ENCODE measurements around the gene GRM5.
"Not testable (repeated sequence)": the region's sequence is repeated elsewhere in the genome, so short reads cannot be mapped to it uniquely, and the experiment has no call there.

GRM5 gene

GRCh38 chr11:88972210-88972609 lies 93.6 kb downstream of the GRM5 start:
- no peak for DNase-seq (ENCODE audit: low read depth in 2 of 2)

DNA sequence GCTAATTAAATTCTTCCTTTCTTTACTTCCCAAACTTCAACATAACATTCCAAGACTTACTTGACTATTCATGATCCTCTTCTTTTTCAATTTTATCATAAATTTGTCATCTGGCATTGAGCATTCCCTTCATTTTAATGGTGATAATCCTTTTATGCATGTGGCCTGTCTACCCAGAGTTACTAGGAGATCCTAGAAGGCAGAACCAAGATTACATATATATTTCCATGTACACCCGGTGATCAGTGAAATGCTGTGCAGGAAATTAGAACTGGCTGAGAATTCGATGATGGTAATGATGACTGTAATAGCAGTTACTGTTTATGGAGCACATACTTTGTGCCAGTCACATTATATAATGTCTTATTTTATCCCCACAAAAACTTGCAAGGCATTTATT lies 104.2 kb downstream of the GRM5 start:
- not testable (repeated sequence) for DNase-seq (ENCODE audit: low read depth in 2 of 2)

DNA sequence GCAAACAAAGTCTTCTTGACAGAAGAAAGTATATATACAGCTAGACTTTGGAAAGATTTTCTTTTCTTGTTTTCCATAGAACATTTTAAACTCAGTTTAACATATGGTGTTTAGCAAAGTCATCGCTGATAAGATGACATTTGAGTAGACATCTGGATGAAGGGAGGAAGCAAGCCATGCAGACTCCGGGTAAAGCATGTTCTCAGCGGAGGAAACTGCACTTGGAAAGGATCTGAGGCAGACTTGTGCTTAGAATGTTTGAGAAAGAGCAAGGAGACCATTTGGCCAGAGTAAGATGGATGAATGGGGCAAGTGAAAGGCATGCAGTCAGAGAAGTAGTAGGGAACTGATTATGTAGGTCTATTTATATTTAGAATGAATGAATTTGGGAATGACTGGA lies 105.9 kb downstream of the GRM5 start:
- DNase-seq (ENCODE audit: low read depth in 2 of 2), result not testable (repeated sequence)

DNA sequence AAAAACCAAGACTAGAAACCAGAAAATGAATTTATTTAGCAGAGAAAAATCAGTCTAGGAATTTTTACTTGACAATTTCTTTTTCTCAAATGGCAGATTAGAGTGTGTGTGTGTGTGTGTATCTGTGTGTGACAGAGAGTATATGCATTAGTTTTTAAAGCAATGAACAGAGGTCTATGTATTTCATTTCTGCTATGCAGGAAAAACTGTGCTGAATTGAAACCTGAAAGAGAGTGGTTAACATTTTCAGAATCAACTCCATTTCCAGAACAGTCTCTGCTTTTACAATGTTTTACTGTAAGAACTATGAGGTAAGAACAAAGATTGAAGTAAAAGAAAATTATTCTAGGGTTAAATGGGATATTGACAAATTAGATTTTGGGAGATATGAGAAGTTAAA lies 114.8 kb downstream of the GRM5 start:
- DNase-seq (ENCODE audit: low read depth in 2 of 2), result no peak

GRCh38 chr11:88948908-88949307 lies 116.9 kb downstream of the GRM5 start:
- not testable (repeated sequence) for DNase-seq (ENCODE audit: low read depth in 2 of 2)

DNA sequence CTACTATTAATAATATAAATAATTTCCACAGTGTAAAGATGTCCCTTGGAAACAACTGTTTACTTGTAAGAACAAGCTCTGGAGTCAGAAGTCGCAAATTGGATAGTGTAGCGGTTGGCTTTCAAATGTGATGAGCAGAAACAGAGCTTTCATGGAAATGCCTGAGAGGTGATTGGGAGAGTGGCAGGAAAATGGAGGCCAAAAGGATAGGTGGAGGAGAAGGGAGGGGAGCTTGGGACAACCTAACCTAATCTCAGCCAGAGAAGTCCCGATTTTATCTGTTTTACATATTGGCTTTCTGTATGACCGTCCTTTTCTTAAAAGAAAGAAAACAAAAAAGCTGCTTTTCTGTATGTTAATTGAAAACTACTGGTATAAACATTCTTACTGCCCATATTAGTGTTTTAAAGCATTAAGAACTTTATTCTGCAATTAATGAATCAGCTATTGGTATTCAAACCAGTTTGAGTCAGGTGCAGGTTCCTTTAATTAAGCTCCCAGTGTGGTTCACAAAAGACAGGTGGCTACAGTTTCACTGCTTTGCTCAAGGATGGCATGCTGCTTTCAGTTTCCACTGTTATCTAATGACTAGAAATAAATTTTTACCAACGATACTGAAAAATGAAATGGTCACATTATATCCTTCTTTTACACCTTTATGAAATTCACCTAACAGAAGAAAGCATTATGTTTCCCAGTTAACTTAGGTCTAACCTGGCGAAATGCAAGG lies 117.8 kb downstream of the GRM5 start:
- DNase-seq (ENCODE audit: low read depth in 2 of 2), result not testable (repeated sequence)

DNA sequence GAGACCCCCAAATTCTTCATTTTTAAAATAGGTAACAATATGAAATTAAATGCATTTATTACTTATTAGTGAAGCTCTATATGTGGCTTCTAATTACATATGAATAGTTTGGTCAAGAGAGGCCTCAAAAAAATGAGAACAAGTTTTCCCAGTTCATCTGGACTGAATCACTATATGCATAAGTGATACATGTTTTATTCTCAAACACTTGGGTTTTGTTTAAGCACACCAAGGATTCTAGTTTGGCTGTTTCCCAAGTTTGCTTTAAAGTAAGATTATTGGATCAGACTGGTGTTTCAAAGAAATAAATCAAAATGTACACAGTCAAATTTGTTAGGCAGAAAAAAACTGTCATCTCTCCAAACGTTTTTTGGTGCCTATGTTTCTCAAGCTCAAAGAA lies 136.1 kb downstream of the GRM5 start:
- DNase-seq (ENCODE audit: low read depth in 2 of 2), result not testable (repeated sequence)

DNA sequence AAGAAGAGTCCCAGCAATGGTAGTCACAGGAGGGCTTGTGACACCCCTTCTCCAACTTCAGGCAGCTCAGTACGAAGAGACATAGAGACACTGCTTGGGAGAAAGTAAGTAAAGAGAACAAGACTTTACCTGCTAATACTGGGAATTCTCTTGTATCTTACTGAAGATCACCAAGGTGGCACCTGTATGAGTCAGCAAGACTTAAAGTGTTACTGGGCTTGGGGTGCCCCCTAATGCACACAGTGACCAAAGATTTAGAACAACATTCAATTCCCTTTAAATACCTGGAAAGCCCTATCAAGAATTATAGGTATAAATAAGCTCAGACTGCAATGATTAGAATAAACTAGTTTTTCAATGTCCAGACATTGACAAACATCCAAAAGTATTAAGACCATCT lies 148.7 kb downstream of the GRM5 start:
- not testable (repeated sequence) for DNase-seq (ENCODE audit: low read depth in 2 of 2)

DNA sequence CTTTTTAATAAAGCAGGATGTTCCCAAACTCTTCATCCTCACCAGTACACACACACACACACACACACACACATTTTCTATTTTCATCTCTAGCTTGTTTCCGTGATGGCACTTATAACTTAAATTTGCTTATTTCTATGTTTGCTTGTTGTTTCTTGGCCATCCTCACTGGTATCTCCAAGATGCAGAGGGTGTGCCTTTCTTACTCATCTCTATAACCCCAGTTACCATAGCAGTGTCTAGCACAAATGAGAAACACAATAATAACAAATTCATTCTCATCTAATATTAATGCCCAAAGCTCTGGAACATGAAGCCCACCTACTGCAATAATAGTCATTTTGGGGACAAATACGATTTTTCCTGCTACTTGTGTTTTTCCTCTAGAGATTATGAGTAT lies 156.3 kb downstream of the GRM5 start:
- DNase-seq (ENCODE audit: low read depth in 2 of 2), result no peak

DNA sequence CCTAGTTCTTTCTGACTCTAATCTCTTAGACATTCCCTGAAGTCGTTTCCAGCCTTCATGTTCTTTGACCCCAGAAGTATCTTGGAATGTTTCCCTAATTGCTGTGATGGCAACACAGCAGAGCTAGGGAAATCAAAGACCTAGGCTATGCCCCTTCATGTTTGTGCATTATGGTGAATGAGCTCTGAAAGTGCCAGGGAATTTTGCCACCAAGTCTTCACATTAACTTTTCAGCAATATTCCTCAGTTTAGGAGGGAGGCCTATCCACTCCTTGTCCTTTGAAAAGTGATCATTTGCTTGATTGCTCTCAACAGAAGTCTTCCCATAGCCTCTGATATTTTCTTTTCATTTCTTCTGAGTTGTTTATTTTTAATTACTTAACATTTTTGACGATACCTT lies 164.3 kb downstream of the GRM5 start:
- DNase-seq (ENCODE audit: low read depth in 2 of 2), result not testable (repeated sequence)

GRCh38 chr11:88888855-88889254 lies 176.9 kb downstream of the GRM5 start:
- DNase-seq (ENCODE audit: low read depth in 2 of 2), result not testable (repeated sequence)

- no peak for DNase-seq (ENCODE audit: low read depth in 2 of 2)
Measured at GRCh38 chr11:88886796-88887195, 179.0 kb downstream of the GRM5 start.

GRCh38 chr11:88882800-88883199 lies 183.0 kb downstream of the GRM5 start:
- DNase-seq (ENCODE audit: low read depth in 2 of 2), result not testable (repeated sequence)

DNA sequence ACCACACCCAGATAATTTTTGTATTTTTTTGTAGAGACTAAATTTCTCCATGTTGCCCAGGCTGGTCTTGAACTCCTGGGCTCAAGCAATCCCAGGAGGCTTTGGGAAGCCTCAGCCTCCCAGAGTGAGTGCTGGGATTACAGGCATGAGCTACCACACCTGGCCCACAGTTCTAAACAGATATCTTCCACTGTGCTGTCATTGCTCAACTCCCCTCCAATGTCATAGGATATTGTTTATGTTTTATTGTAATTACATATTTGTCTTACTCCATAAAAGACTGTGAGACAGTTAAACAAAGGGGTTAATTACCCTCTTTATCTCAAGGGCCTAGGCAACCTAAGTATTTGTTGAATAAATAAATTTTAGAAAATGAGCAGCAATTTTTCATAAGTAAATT lies 204.2 kb downstream of the GRM5 start:
- no peak for DNase-seq (ENCODE audit: low read depth in 2 of 2)

GRCh38 chr11:88860431-88860830 lies 205.4 kb downstream of the GRM5 start:
- DNase-seq (ENCODE audit: low read depth in 2 of 2), result not testable (repeated sequence)

- not testable (repeated sequence) for DNase-seq (ENCODE audit: low read depth in 2 of 2)
Measured at GRCh38 chr11:88853963-88854362, 211.8 kb downstream of the GRM5 start.

DNA sequence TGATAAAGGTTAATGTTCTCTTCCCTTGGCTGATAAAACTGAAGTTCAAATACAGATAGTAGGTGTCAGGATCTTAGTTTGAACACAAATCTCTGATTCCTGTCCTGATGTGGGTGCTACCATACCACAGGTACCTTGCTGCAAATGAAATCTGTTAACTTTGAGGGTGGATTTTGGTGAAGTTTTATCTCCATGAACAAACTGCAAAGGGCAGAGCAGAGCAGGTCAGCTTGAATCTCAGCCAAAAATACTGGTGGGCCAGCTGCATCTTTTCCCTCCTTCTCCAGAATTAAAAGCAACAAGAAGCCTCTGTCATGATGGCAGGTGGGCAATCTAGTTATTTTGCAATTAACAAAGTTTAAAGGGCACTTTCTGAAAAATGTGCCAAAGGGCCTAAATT lies 214.2 kb downstream of the GRM5 start:
- not testable (repeated sequence) for DNase-seq (ENCODE audit: low read depth in 2 of 2)

- not testable (repeated sequence) for DNase-seq (ENCODE audit: low read depth in 2 of 2)
Measured at GRCh38 chr11:88849773-88850172, 216.0 kb downstream of the GRM5 start.

DNA sequence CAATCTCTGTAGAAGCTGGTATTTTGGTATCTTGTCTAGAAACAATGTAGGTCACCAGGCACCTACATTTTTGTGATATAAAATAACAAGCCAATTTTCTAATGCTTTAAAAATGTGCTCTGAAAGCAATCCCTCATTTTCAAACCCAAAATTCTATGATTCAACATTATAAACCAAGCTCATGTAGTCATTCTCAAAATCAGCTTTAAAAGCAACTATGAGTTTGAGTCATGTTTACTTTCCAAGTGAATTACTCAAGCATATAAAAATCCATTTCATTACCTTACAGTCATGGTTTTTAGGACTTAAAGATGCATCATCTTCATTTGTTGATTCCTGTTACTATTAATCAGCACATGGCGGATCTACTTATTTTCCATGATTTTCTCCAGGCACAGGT lies 216.4 kb downstream of the GRM5 start:
- DNase-seq (ENCODE audit: low read depth in 2 of 2), result no peak

GRCh38 chr11:88846266-88846665 lies 219.5 kb downstream of the GRM5 start:
- not testable (repeated sequence) for DNase-seq (ENCODE audit: low read depth in 2 of 2)

DNA sequence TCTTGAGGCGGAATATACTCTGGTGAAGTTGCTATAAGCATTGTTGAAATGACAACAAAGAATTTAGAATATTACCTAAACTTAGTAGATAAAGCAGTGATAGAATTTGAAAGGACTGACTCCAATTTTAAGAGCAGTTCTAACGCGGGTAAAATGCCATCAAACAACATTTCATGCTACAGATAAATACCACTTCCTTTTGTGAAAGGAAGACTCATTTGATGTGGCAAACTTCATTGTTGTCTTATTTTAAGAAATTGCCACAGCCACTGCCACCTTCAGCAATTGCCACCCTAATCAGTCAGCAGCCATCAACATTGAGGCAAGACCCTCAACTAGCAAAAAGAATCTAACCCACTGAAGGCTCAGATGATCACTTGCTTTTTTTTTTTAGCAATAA lies 220.8 kb downstream of the GRM5 start:
- DNase-seq (ENCODE audit: low read depth in 2 of 2), result not testable (repeated sequence)

- not testable (repeated sequence) for DNase-seq (ENCODE audit: low read depth in 2 of 2)
Measured at GRCh38 chr11:88843766-88844426, 221.9 kb downstream of the GRM5 start.

- DNase-seq (ENCODE audit: low read depth in 2 of 2), result not testable (repeated sequence)
Measured at GRCh38 chr11:88838139-88838538, 227.6 kb downstream of the GRM5 start.
